Neuronal stem cell (in vitro differentiated cells): ENCODE results near the gene TEX48.

Experiments used
- DNase-seq: peaks from one replicate; pipeline ENCODE4 v3.0.0-alpha.2; 2013; ENCODE audit warnings: low spot score
- H2AFZ ChIP-seq: one replicate; pipeline ENCODE4 v1.6.1; 2013; ENCODE audit warnings: mild to moderate bottlenecking, low read length, inconsistent platforms
- H2AK5ac ChIP-seq: 2 replicates; pipeline ENCODE4 v1.6.1; 2013; ENCODE audit warnings: low read depth, mild to moderate bottlenecking, inconsistent platforms, low read length, moderate library complexity, mixed read lengths
- H2BK120ac ChIP-seq: 2 replicates; pipeline ENCODE4 v1.6.1; 2013; ENCODE audit warnings: low read depth, mild to moderate bottlenecking, inconsistent platforms, low read length, moderate library complexity, mixed read lengths
- H2BK12ac ChIP-seq: one replicate; pipeline ENCODE4 v1.6.1; 2013; ENCODE audit warnings: low read length, inconsistent platforms
- H2BK15ac ChIP-seq: 2 replicates; pipeline ENCODE4 v1.6.1; 2013; ENCODE audit warnings: mild to moderate bottlenecking, low read length, inconsistent platforms, mixed read lengths
- H2BK5ac ChIP-seq: one replicate; pipeline ENCODE4 v1.6.1; 2013; ENCODE audit warnings: inconsistent platforms, mild to moderate bottlenecking, low read length, moderate library complexity
- H3K14ac ChIP-seq: one replicate; pipeline ENCODE4 v1.6.1; 2013; ENCODE audit warnings: low read length, inconsistent platforms
- H3K18ac ChIP-seq: 2 replicates; pipeline ENCODE4 v1.6.1; 2013; ENCODE audit warnings: low read length, inconsistent platforms
- H3K23ac ChIP-seq: 2 replicates; pipeline ENCODE4 v1.6.1; 2013; ENCODE audit warnings: low read depth, mild to moderate bottlenecking, mixed read lengths, low read length, inconsistent platforms; ENCODE audit not compliant: poor library complexity
- H3K27ac ChIP-seq: replicated peaks from 3 replicates; pipeline ENCODE4 v1.5.1; 2013; ENCODE audit warnings: low read length, inconsistent platforms
- H3K27me3 ChIP-seq, 3 experiments: 2 replicates each; pipeline ENCODE4 v1.6.1; 2013; ENCODE audit warnings: low read length in 3 of 3, mild to moderate bottlenecking in 2 of 3, inconsistent platforms in 1 of 3, low read depth in 1 of 3, mixed read lengths in 1 of 3, moderate library complexity in 1 of 3; ENCODE audit not compliant: control insufficient read depth in 3 of 3, insufficient read depth in 3 of 3
- H3K36me3 ChIP-seq, 2 donors: replicated peaks in 1 of 2; 2 replicates each; pipeline ENCODE4 v1.6.1; 2013; ENCODE audit warnings: low read length in 2 of 2; ENCODE audit not compliant: control insufficient read depth in 2 of 2, insufficient read depth in 2 of 2
- H3K4ac ChIP-seq: 2 replicates; pipeline ENCODE4 v1.6.1; 2013; ENCODE audit warnings: inconsistent platforms, mild to moderate bottlenecking, low read length, moderate library complexity
- H3K4me1 ChIP-seq, 2 donors: 1 replicate in 1 of 2; 2 replicates in 1 of 2; pipeline ENCODE4 v1.6.1; 2013; ENCODE audit warnings: low read length in 2 of 2, low read depth in 1 of 2; ENCODE audit not compliant: control insufficient read depth in 2 of 2, insufficient read depth in 1 of 2
- H3K4me2 ChIP-seq: one replicate; pipeline ENCODE4 v1.6.1; 2013; ENCODE audit warnings: mild to moderate bottlenecking, low read length, inconsistent platforms; ENCODE audit not compliant: insufficient read depth, poor library complexity, severe bottlenecking
- H3K4me3 ChIP-seq, 2 donors: 2 replicates each; pipeline ENCODE4 v1.5.1; 2013; ENCODE audit warnings: low read length in 2 of 2, mild to moderate bottlenecking in 2 of 2, inconsistent platforms in 1 of 2, moderate library complexity in 1 of 2
- H3K79me1 ChIP-seq: one replicate; pipeline ENCODE4 v1.6.1; 2013; ENCODE audit warnings: low read depth, mild to moderate bottlenecking, inconsistent platforms, low read length, moderate library complexity
- H3K9ac ChIP-seq: one replicate; pipeline ENCODE4 v1.6.1; 2013; ENCODE audit warnings: mild to moderate bottlenecking, low read depth, low read length, inconsistent platforms; ENCODE audit not compliant: poor library complexity
- H3K9me3 ChIP-seq, 2 donors: replicated peaks in 1 of 2; 2 replicates each; pipeline versions ENCODE3 to v1.6.1; 2013; ENCODE audit warnings: low read length in 2 of 2, mild to moderate bottlenecking in 2 of 2, inconsistent platforms in 1 of 2, low read depth in 1 of 2, mixed read lengths in 1 of 2, moderate library complexity in 1 of 2; ENCODE audit not compliant: control insufficient read depth in 2 of 2, insufficient read depth in 1 of 2
- H4K8ac ChIP-seq: one replicate; pipeline ENCODE4 v1.6.1; 2013; ENCODE audit warnings: low read depth, mild to moderate bottlenecking, inconsistent platforms, low read length, moderate library complexity
- H4K91ac ChIP-seq: one replicate; pipeline ENCODE4 v1.6.1; 2013; ENCODE audit warnings: low read length, low read depth, mild to moderate bottlenecking, inconsistent platforms; ENCODE audit not compliant: poor library complexity
- WGBS, 2 donors: extraction: QIAGEN DNeasy Blood & Tissue Kit; methylation state at CpG; one replicate each; pipeline ENCODE4 v1.1.7; 2013; ENCODE audit warnings: missing lambda C conversion rate in 2 of 2, mixed read lengths in 1 of 2; ENCODE audit not compliant: insufficient read length in 2 of 2, insufficient replicate concordance in 1 of 2; ENCODE audit errors: extremely low coverage in 2 of 2; 5-methylcytosine and 5-hydroxymethylcytosine counted together

TEX48 gene

GRCh38 chr9:114717908-114718486 lies 36.0 kb upstream of the TEX48 start:
- Histone ChIP-seq H2AK5ac (no peak overlapping the region), H3K9me3 (peaks cover 0 to 2% of the 10 kb centered on the region in 2 donors), H3K9ac (no peak overlapping the region), H2BK5ac (no peak overlapping the region), H3K79me1 (no peaks in the 10 kb centered on the region), H3K14ac (no peak overlapping the region), H4K8ac (no peak overlapping the region), H4K91ac (no peak overlapping the region), H2BK15ac (no peak overlapping the region), H2BK120ac (no peak overlapping the region), H2AFZ (no peak overlapping the region), H3K18ac (no peak overlapping the region), H3K27me3 (peaks cover 0 to 8% (median 0%) of the 10 kb centered on the region in 3 experiments), H3K36me3 (no peaks in the 10 kb centered on the region), H3K4me2 (no peak overlapping the region), H3K23ac (no peak overlapping the region), H3K27ac (no peak overlapping the region), H2BK12ac (no peak overlapping the region), H3K4me1 (peaks cover 0 to 7% of the 10 kb centered on the region in 2 donors), H3K4ac (no peak overlapping the region), H3K4me3 (no peak overlapping the region)
- DNase-seq, result no peak
- WGBS, 2 donors, result no CpG with 5 or more reads among the region's 3 CpGs

GRCh38 chr9:114709636-114710035 lies 27.6 kb upstream of the TEX48 start:
- no peak overlapping the region for H3K27ac ChIP-seq
- peaks cover 0 to 13% (median 0%) of the 10 kb centered on the region in 3 experiments for H3K27me3 ChIP-seq
- H3K79me1 ChIP-seq, result no peaks in the 10 kb centered on the region
- H4K8ac ChIP-seq, result no peak overlapping the region
- H3K4me1 ChIP-seq, result no peaks in the 10 kb centered on the region
- H2BK5ac ChIP-seq, result no peak overlapping the region
- no peak overlapping the region for H4K91ac ChIP-seq
- no peak overlapping the region for H3K4me3 ChIP-seq
- no CpG with 5 or more reads among the region's 1 CpG for WGBS, 2 donors
- H3K23ac ChIP-seq, result no peak overlapping the region
- no peak overlapping the region for H3K18ac ChIP-seq
- H2BK12ac ChIP-seq, result no peak overlapping the region
- H2BK120ac ChIP-seq, result no peak overlapping the region
- H2BK15ac ChIP-seq, result no peak overlapping the region
- no peak overlapping the region for H2AK5ac ChIP-seq
- no peaks in the 10 kb centered on the region for H3K9me3 ChIP-seq
- DNase-seq, result no peak
- no peak overlapping the region for H3K4ac ChIP-seq
- H3K14ac ChIP-seq, result no peak overlapping the region
- no peak overlapping the region for H2AFZ ChIP-seq
- no peak overlapping the region for H3K4me2 ChIP-seq
- no peak overlapping the region for H3K9ac ChIP-seq
- no peaks in the 10 kb centered on the region for H3K36me3 ChIP-seq

- Histone ChIP-seq H2BK120ac (no peak overlapping the region), H3K14ac (no peak overlapping the region), H4K8ac (no peak overlapping the region), H2BK15ac (no peak overlapping the region), H3K36me3 (no peaks in the 10 kb centered on the region), H3K4me3 (no peak overlapping the region), H3K9ac (no peak overlapping the region), H3K4ac (no peak overlapping the region), H3K27ac (no peak overlapping the region), H3K4me1 (no peaks in the 10 kb centered on the region), H3K23ac (no peak overlapping the region), H4K91ac (no peak overlapping the region), H3K79me1 (no peaks in the 10 kb centered on the region), H2BK12ac (no peak overlapping the region), H3K27me3 (peaks cover 0 to 13% (median 0%) of the 10 kb centered on the region in 3 experiments), H2AFZ (no peak overlapping the region), H3K9me3 (no peaks in the 10 kb centered on the region), H2AK5ac (no peak overlapping the region), H3K4me2 (no peak overlapping the region), H2BK5ac (no peak overlapping the region), H3K18ac (no peak overlapping the region)
- no CpG with 5 or more reads among the region's 2 CpGs for WGBS, 2 donors
- no peak for DNase-seq
Measured at GRCh38 chr9:114706711-114707110, 24.7 kb upstream of the TEX48 start.

GRCh38 chr9:114701988-114702387 lies 20.0 kb upstream of the TEX48 start:
- Histone ChIP-seq H2AK5ac (no peak overlapping the region), H4K91ac (no peak overlapping the region), H3K79me1 (no peaks in the 10 kb centered on the region), H3K9ac (no peak overlapping the region), H3K4me2 (no peak overlapping the region), H4K8ac (no peak overlapping the region), H3K4ac (no peak overlapping the region), H2AFZ (no peak overlapping the region), H3K27ac (no peak overlapping the region), H3K23ac (no peak overlapping the region), H3K36me3 (no peaks in the 10 kb centered on the region), H3K27me3 (peaks cover 0 to 9% (median 0%) of the 10 kb centered on the region in 3 experiments), H2BK12ac (no peak overlapping the region), H2BK120ac (no peak overlapping the region), H3K14ac (no peak overlapping the region), H3K9me3 (no peaks in the 10 kb centered on the region), H2BK5ac (no peak overlapping the region), H2BK15ac (no peak overlapping the region), H3K18ac (no peak overlapping the region), H3K4me3 (no peak overlapping the region), H3K4me1 (no peaks in the 10 kb centered on the region)
- no peak for DNase-seq
